Fibroblast of lung (primary cell): ENCODE measurements around the gene VAMP2.

ENCODE experiments used
- CTCF ChIP-seq, 2 donors: IDR thresholded peaks in 1 of 2; conservative IDR thresholded peaks in 1 of 2; 1 replicate in 1 of 2; 2 replicates in 1 of 2; pipeline ENCODE4 v1.5.1; 2011 to 2012; ENCODE audit warnings: low read length in 2 of 2, control low read depth in 1 of 2, inconsistent platforms in 1 of 2, low read depth in 1 of 2, mild to moderate bottlenecking in 1 of 2
- EZH2 ChIP-seq: IDR thresholded peaks from 2 replicates; pipeline ENCODE4 v1.5.1; 2012; ENCODE audit warnings: low read length, control low read depth, mild to moderate bottlenecking; ENCODE audit errors: missing control alignments

GRCh38 chr17:8162997-8163977 lies 539 bp upstream of the VAMP2 start:
- TF ChIP-seq CTCF (conservative IDR thresholded peaks at IDR 0.05 in 1 of 2, IDR thresholded peaks at IDR 0.05 in 1 of 2; ENCODE audit: low read depth in 1 of 2, low read length in 2 of 2) (no peak), EZH2 (no peak)
